ENCODE data around the gene SELL.
"Not testable (repeated sequence)": the region's sequence is repeated elsewhere in the genome, so short reads cannot be mapped to it uniquely, and the experiment has no call there.

SELL gene

DNA sequence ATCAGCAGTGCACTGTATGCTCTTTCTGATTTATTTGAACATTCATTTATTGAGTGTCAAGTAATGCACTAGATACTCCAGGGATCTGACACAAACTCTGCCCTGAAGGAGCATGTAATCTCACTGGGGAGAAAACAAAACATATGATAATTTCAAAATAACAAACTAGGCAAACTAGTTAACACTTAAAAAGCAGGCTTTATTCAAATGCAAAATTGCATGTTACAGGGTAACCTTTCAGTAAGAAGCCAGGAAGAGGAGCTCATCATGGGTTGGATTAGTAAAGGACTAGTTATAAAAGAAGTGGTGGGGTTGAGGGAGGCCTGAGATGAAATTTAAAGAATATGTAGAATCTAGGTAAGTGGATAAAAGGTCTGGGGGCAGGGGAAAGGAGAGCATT, 20.9 kb downstream of the SELL start:
- no peak for DNase-seq (ENCODE audit: low read depth, low spot score)
- Histone ChIP-seq H3K27ac (ENCODE audit: low read length) (no peak overlapping the region), H3K4me3 (ENCODE audit: low read length) (no peak overlapping the region), H3K4me1 (ENCODE audit: control insufficient read depth, insufficient read depth, low read length) (peaks cover 3% of the 10 kb centered on the region), H3K36me3 (ENCODE audit: control insufficient read depth, insufficient read depth, low read length) (no peaks in the 10 kb centered on the region), H3K9me3 (ENCODE audit: control insufficient read depth, insufficient read depth, low read length) (no peaks in the 10 kb centered on the region), H3K27me3 (ENCODE audit: control insufficient read depth, insufficient read depth, low read length) (peaks cover 16% of the 10 kb centered on the region; the same call in 1 of the 2 replicates)

DNA sequence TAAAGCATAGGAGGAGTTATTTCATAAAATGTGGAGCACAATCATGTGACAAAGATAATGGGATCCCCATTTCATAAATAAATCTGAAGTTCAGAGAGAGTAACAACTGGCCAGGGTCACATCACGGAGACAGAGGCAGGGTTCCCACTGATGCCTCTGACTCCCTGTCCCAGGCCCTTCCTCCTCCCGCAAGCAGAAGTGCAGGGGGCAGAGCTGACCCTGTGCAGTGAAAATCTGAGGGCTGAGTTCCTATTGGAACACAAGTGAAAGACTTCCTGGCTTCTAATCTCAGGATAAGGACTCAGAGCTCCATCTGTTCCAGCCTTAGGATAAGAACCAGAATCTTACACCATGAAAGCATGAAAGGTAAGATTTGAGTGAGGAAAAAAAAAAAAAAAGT, 22.0 kb downstream of the SELL start:
- Histone ChIP-seq H3K27me3 (ENCODE audit: control insufficient read depth, insufficient read depth, low read length) (peaks cover 16% of the 10 kb centered on the region; the same call in 1 of the 2 replicates), H3K4me1 (ENCODE audit: control insufficient read depth, insufficient read depth, low read length) (peaks cover 3% of the 10 kb centered on the region)
- WGBS (ENCODE audit: insufficient coverage, insufficient read length): no CpG with 5 or more reads among the region's 2 CpGs

GRCh38 chr1:169688377-169688776, 23.0 kb downstream of the SELL start:
- H3K9me3 ChIP-seq (ENCODE audit: control insufficient read depth, insufficient read depth, low read length); H3K27ac ChIP-seq (ENCODE audit: low read length); H3K36me3 ChIP-seq (ENCODE audit: control insufficient read depth, insufficient read depth, low read length); H3K4me3 ChIP-seq (ENCODE audit: low read length); H3K4me1 ChIP-seq (ENCODE audit: control insufficient read depth, insufficient read depth, low read length); DNase-seq (ENCODE audit: low read depth, low spot score): not testable (repeated sequence)
- no CpG with 5 or more reads among the region's 5 CpGs for WGBS (ENCODE audit: insufficient coverage, insufficient read length)
- H3K27me3 ChIP-seq (ENCODE audit: control insufficient read depth, insufficient read depth, low read length): peaks cover 22% of the 10 kb centered on the region

More for the DNA sequence above, 22.0 kb downstream of the SELL start:
- H3K9me3 ChIP-seq (ENCODE audit: control insufficient read depth, insufficient read depth, low read length): no peaks in the 10 kb centered on the region
- no peak for DNase-seq (ENCODE audit: low read depth, low spot score)
- H3K36me3 ChIP-seq (ENCODE audit: control insufficient read depth, insufficient read depth, low read length): no peaks in the 10 kb centered on the region
- H3K27ac ChIP-seq (ENCODE audit: low read length): no peak overlapping the region
- H3K4me3 ChIP-seq (ENCODE audit: low read length): no peak overlapping the region

GRCh38 chr1:169683661-169684060, 27.8 kb downstream of the SELL start:
- DNase-seq (ENCODE audit: low read depth, low spot score): no peak
- no peaks in the 10 kb centered on the region for H3K9me3 ChIP-seq (ENCODE audit: control insufficient read depth, insufficient read depth, low read length)
- H3K27ac ChIP-seq (ENCODE audit: low read length): no peak overlapping the region
- H3K4me3 ChIP-seq (ENCODE audit: low read length): no peak overlapping the region
- H3K36me3 ChIP-seq (ENCODE audit: control insufficient read depth, insufficient read depth, low read length): no peaks in the 10 kb centered on the region
- no peaks in the 10 kb centered on the region for H3K4me1 ChIP-seq (ENCODE audit: control insufficient read depth, insufficient read depth, low read length)
- WGBS (ENCODE audit: insufficient coverage, insufficient read length): no CpG with 5 or more reads among the region's 3 CpGs
- peaks cover 29% of the 10 kb centered on the region for H3K27me3 ChIP-seq (ENCODE audit: control insufficient read depth, insufficient read depth, low read length)

DNA sequence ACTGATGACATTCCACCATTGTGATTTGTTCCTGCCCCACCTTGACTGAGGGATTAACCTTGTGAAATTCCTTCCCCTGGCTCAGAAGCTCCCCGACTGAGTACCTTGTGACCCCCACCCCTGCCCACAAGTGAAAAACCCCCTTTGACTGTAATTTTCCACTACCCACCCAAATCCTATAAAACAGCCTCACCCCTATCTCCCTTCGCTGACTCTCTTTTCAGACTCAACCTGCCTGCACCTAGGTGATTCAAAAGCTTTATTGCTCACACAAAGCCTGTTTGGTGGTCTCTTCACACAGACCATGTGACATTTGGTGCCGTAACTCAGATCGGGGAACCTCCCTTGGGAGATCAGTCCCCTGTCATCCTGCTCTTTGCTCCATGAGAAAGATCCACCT, 28.3 kb downstream of the SELL start:
- H3K9me3 ChIP-seq (ENCODE audit: control insufficient read depth, insufficient read depth, low read length); H3K27ac ChIP-seq (ENCODE audit: low read length); H3K36me3 ChIP-seq (ENCODE audit: control insufficient read depth, insufficient read depth, low read length); DNase-seq (ENCODE audit: low read depth, low spot score); H3K4me1 ChIP-seq (ENCODE audit: control insufficient read depth, insufficient read depth, low read length); H3K4me3 ChIP-seq (ENCODE audit: low read length): not testable (repeated sequence)
- peaks cover 27% of the 10 kb centered on the region for H3K27me3 ChIP-seq (ENCODE audit: control insufficient read depth, insufficient read depth, low read length)
- no CpG with 5 or more reads among the region's 4 CpGs for WGBS (ENCODE audit: insufficient coverage, insufficient read length)

GRCh38 chr1:169682071-169682470, 29.3 kb downstream of the SELL start:
- WGBS (ENCODE audit: insufficient coverage, insufficient read length): no CpG with 5 or more reads among the region's 2 CpGs
- peaks cover 27% of the 10 kb centered on the region for H3K27me3 ChIP-seq (ENCODE audit: control insufficient read depth, insufficient read depth, low read length)
- no peaks in the 10 kb centered on the region for H3K4me1 ChIP-seq (ENCODE audit: control insufficient read depth, insufficient read depth, low read length)
- no peak overlapping the region for H3K27ac ChIP-seq (ENCODE audit: low read length)
- no peaks in the 10 kb centered on the region for H3K9me3 ChIP-seq (ENCODE audit: control insufficient read depth, insufficient read depth, low read length)
- DNase-seq (ENCODE audit: low read depth, low spot score): no peak
- no peaks in the 10 kb centered on the region for H3K36me3 ChIP-seq (ENCODE audit: control insufficient read depth, insufficient read depth, low read length)
- H3K4me3 ChIP-seq (ENCODE audit: low read length): no peak overlapping the region

GRCh38 chr1:169681140-169681539, 30.3 kb downstream of the SELL start:
- peaks cover under 1% of the 10 kb centered on the region for H3K4me1 ChIP-seq (ENCODE audit: control insufficient read depth, insufficient read depth, low read length)
- no peak overlapping the region for H3K27ac ChIP-seq (ENCODE audit: low read length)
- WGBS (ENCODE audit: insufficient coverage, insufficient read length): no CpG with 5 or more reads among the region's 2 CpGs

DNA sequence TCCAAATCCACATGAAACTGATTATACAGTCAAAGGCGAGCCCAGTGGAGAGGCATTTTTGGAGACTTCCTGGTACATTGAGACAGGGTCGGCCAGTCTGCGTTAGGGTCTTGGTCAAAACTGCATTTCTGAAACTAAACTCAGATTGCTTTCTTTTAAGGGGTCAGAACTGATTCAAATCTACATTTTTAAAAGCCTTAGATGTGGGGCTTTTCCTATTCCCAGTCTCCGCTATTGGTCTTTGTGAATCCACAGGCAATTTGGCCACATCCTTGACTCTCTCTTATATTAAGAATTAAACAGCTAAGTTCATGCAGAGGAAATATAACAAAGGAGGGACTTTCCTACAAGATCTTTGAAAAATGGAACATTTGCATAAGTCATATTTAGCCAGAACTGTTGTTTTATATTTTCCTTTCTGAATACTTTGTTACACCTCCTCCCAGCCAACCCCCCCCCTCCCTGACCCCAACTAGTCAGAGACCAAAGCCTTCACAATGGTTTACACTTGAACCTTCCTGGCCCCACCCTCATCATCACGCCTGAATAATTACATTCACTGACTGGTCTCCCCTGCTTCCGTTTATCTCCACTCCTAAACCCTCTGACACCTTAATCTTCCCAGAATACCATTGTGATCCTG, 30.9 kb downstream of the SELL start:
- Histone ChIP-seq H3K4me1 (ENCODE audit: control insufficient read depth, insufficient read depth, low read length) (peaks cover 5% of the 10 kb centered on the region), H3K27me3 (ENCODE audit: control insufficient read depth, insufficient read depth, low read length) (peaks cover 27% of the 10 kb centered on the region), H3K27ac (ENCODE audit: low read length) (no peak overlapping the region), H3K9me3 (ENCODE audit: control insufficient read depth, insufficient read depth, low read length) (no peaks in the 10 kb centered on the region), H3K36me3 (ENCODE audit: control insufficient read depth, insufficient read depth, low read length) (no peaks in the 10 kb centered on the region), H3K4me3 (ENCODE audit: low read length) (no peak overlapping the region)
- no peak for DNase-seq (ENCODE audit: low read depth, low spot score)
- WGBS (ENCODE audit: insufficient coverage, insufficient read length): no CpG with 5 or more reads among the region's 6 CpGs

More at GRCh38 chr1:169681140-169681539, 30.3 kb downstream of the SELL start:
- Histone ChIP-seq H3K36me3 (ENCODE audit: control insufficient read depth, insufficient read depth, low read length) (no peaks in the 10 kb centered on the region), H3K27me3 (ENCODE audit: control insufficient read depth, insufficient read depth, low read length) (peaks cover 27% of the 10 kb centered on the region), H3K4me3 (ENCODE audit: low read length) (no peak overlapping the region), H3K9me3 (ENCODE audit: control insufficient read depth, insufficient read depth, low read length) (no peaks in the 10 kb centered on the region)
- no peak for DNase-seq (ENCODE audit: low read depth, low spot score)

DNA sequence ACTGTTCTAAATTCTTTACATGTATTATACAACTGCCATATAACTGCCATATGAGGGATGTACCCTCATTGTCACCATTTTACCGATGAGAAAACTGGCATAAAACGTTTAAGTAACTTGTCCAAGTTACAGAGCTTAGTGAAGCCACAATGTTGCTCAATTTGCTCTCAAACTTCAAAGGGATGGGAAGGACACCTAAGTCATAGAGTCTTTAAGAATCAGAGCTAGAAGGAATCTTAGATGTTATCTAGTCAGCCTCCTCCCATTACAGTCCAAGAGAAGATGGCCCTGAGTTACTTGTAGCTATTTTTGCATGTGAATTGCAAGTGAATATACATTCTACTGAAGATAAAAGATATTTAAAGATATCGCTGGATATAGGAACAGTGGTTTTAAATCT, 31.7 kb downstream of the SELL start:
- DNase-seq (ENCODE audit: low read depth, low spot score): no peak
- Histone ChIP-seq H3K36me3 (ENCODE audit: control insufficient read depth, insufficient read depth, low read length) (no peaks in the 10 kb centered on the region), H3K27me3 (ENCODE audit: control insufficient read depth, insufficient read depth, low read length) (peaks cover 27% of the 10 kb centered on the region), H3K9me3 (ENCODE audit: control insufficient read depth, insufficient read depth, low read length) (no peaks in the 10 kb centered on the region), H3K4me1 (ENCODE audit: control insufficient read depth, insufficient read depth, low read length) (peaks cover 5% of the 10 kb centered on the region), H3K4me3 (ENCODE audit: low read length) (no peak overlapping the region), H3K27ac (ENCODE audit: low read length) (no peak overlapping the region)
- no CpG with 5 or more reads among the region's 3 CpGs for WGBS (ENCODE audit: insufficient coverage, insufficient read length)

GRCh38 chr1:169676001-169676400, 35.4 kb downstream of the SELL start:
- Histone ChIP-seq H3K36me3 (ENCODE audit: control insufficient read depth, insufficient read depth, low read length) (no peaks in the 10 kb centered on the region), H3K4me3 (ENCODE audit: low read length) (no peak overlapping the region), H3K27me3 (ENCODE audit: control insufficient read depth, insufficient read depth, low read length) (peaks cover 9% of the 10 kb centered on the region; the same call in 1 of the 2 replicates), H3K9me3 (ENCODE audit: control insufficient read depth, insufficient read depth, low read length) (no peaks in the 10 kb centered on the region), H3K27ac (ENCODE audit: low read length) (no peak overlapping the region), H3K4me1 (ENCODE audit: control insufficient read depth, insufficient read depth, low read length) (peaks cover 5% of the 10 kb centered on the region)
- WGBS (ENCODE audit: insufficient coverage, insufficient read length): no CpG with 5 or more reads among the region's 2 CpGs
- no peak for DNase-seq (ENCODE audit: low read depth, low spot score)

- H3K27ac ChIP-seq (ENCODE audit: low read length): no peak overlapping the region
- H3K36me3 ChIP-seq (ENCODE audit: control insufficient read depth, insufficient read depth, low read length): no peaks in the 10 kb centered on the region
- no peak for DNase-seq (ENCODE audit: low read depth, low spot score)
- no peaks in the 10 kb centered on the region for H3K9me3 ChIP-seq (ENCODE audit: control insufficient read depth, insufficient read depth, low read length)
- H3K27me3 ChIP-seq (ENCODE audit: control insufficient read depth, insufficient read depth, low read length): no peaks in the 10 kb centered on the region
- peaks cover under 1% of the 10 kb centered on the region; the same call in 1 of the 2 replicates for H3K4me1 ChIP-seq (ENCODE audit: control insufficient read depth, insufficient read depth, low read length)
- no CpG with 5 or more reads among the region's 3 CpGs for WGBS (ENCODE audit: insufficient coverage, insufficient read length)
- H3K4me3 ChIP-seq (ENCODE audit: low read length): no peak overlapping the region
Measured at GRCh38 chr1:169670836-169671235, 40.6 kb downstream of the SELL start.

Data from iPS DF 6.9 (cell line).